ENCODE data around the gene TFR2. TPM values are rescaled to one million over a fixed set of nuclear protein-coding genes. Genes with fewer than 3 reads are reported as not detected.
A peak's percentile ranks its signal among the peaks of the same experiment; 100 is the strongest.

TFR2 gene
- total and polyA plus RNA-seq, 2 of the 13 experiments (the other 11 are each of a cell fraction or from before 2014, with no cell fraction given): 36.9 to 64.2 TPM

GRCh38 chr7:100641860-100642533 is 645 bp upstream of the TFR2 start (continued):
- TF ChIP-seq KAT2B (IDR thresholded peaks at IDR 0.05; ENCODE audit: borderline replicate concordance, low read depth, low read length): no peak
- no peak for TF ChIP-seq HMGXB3 (CRISPR knock-in tag; IDR thresholded peaks at IDR 0.05; ENCODE audit: borderline replicate concordance)
- TF ChIP-seq ZNF343 (CRISPR knock-in tag; IDR thresholded peaks at IDR 0.05): no peak
- 0 out of 2 replicates have a peak, but pooled peaks have one; percentile 5 for TF ChIP-seq ZNF792 (CRISPR knock-in tag; IDR thresholded peaks at IDR 0.05)
- no peak for TF ChIP-seq NFKBIZ (CRISPR knock-in tag; IDR thresholded peaks at IDR 0.05)
- peak; percentile 47; the same call in 1 of the 2 replicates for TF ChIP-seq MYC (CRISPR knock-in tag; IDR thresholded peaks at IDR 0.05; ENCODE audit: borderline replicate concordance)
- TF ChIP-seq ZNF17 (CRISPR knock-in tag; IDR thresholded peaks at IDR 0.05): no peak
- TF ChIP-seq TFDP1 (CRISPR knock-in tag; IDR thresholded peaks at IDR 0.05; ENCODE audit: borderline replicate concordance): no peak
- TF ChIP-seq NFATC3 (CRISPR knock-in tag; IDR thresholded peaks at IDR 0.05): no peak
- no peak for TF ChIP-seq ZBTB33 (CRISPR knock-in tag; IDR thresholded peaks at IDR 0.05)
- no peak for TF ChIP-seq ZNF747 (CRISPR knock-in tag; IDR thresholded peaks at IDR 0.05; ENCODE audit: borderline replicate concordance)
- TF ChIP-seq POGZ (CRISPR knock-in tag; IDR thresholded peaks at IDR 0.05): no peak
- TF ChIP-seq HNF1A (IDR thresholded peaks at IDR 0.05; ENCODE audit: low read depth): no peak
- no peak for TF ChIP-seq HNF1A (CRISPR knock-in tag; IDR thresholded peaks at IDR 0.05; ENCODE audit: borderline replicate concordance)
- no peak for TF ChIP-seq ATF7 (IDR thresholded peaks at IDR 0.05)
- TF ChIP-seq ATF7 (CRISPR knock-in tag; IDR thresholded peaks at IDR 0.05): peak; percentile 48; the same call in 1 of the 2 replicates
- TF ChIP-seq CBX5 (CRISPR knock-in tag; IDR thresholded peaks at IDR 0.05; ENCODE audit: borderline replicate concordance): no peak
